NB4 (cell line): ENCODE measurements around the gene SFMBT1.

Experiments used
- DNase-seq: peaks from one replicate; pipeline ENCODE4 v3.0.0; 2010; ENCODE audit warnings: low read depth
- H3K4me3 ChIP-seq: one replicate; pipeline ENCODE4 v1.5.1; 2011; ENCODE audit warnings: mild to moderate bottlenecking, low read depth, low read length, moderate library complexity
- CTCF ChIP-seq: IDR thresholded peaks from one replicate; pipeline ENCODE4 v1.5.1; 2012; ENCODE audit warnings: low read depth, low read length
- MAX ChIP-seq: IDR thresholded peaks from 2 replicates; pipeline ENCODE4 v1.6.1; 2011; ENCODE audit warnings: low read depth, low read length
- MYC ChIP-seq: IDR thresholded peaks from 2 replicates; pipeline ENCODE4 v1.6.1; 2011; ENCODE audit warnings: low read depth, low read length
- POLR2A ChIP-seq: IDR thresholded peaks from 2 replicates; pipeline ENCODE4 v1.6.1; 2011; ENCODE audit warnings: mild to moderate bottlenecking; ENCODE audit not compliant: insufficient read length; ENCODE audit errors: extremely low read depth

The SFMBT1 gene

GRCh38 chr3:53016236-53016635 lies 29.6 kb downstream of the SFMBT1 start:
- no peak overlapping the region for H3K4me3 ChIP-seq
- TF ChIP-seq MYC: no peak
- no peak for TF ChIP-seq CTCF
- TF ChIP-seq MAX: no peak
- TF ChIP-seq POLR2A: no peak
- DNase-seq: no peak

- no peak for DNase-seq
- no peak for TF ChIP-seq CTCF
- no peak for TF ChIP-seq MYC
- no peak for TF ChIP-seq MAX
- TF ChIP-seq POLR2A: no peak
- no peak overlapping the region for H3K4me3 ChIP-seq
Measured at GRCh38 chr3:53011324-53011723, 34.5 kb downstream of the SFMBT1 start.

GRCh38 chr3:53009826-53010539 lies 35.9 kb downstream of the SFMBT1 start:
- TF ChIP-seq CTCF (no peak), POLR2A (no peak), MYC (no peak), MAX (no peak)
- no peak for DNase-seq
- no peak overlapping the region for H3K4me3 ChIP-seq

- H3K4me3 ChIP-seq: no peak overlapping the region
- TF ChIP-seq CTCF (no peak), MAX (no peak), POLR2A (no peak), MYC (no peak)
- no peak for DNase-seq
Measured at GRCh38 chr3:53008932-53009331, 36.9 kb downstream of the SFMBT1 start.

GRCh38 chr3:53005854-53006513 lies 39.9 kb downstream of the SFMBT1 start:
- no peak for DNase-seq
- H3K4me3 ChIP-seq: no peak overlapping the region
- no peak for TF ChIP-seq CTCF
- TF ChIP-seq POLR2A: no peak
- TF ChIP-seq MYC: no peak
- TF ChIP-seq MAX: no peak
